B cell (primary cell): Measurements from ENCODE around the gene DSCAML1. TPM values are rescaled to one million over a fixed set of nuclear protein-coding genes. Genes with fewer than 3 reads are reported as not detected.

Experiments used
- ATAC-seq: fragments of 200-7000 bp; cut with Tn5 transposase; one replicate; pipeline ENCODE4 v1.10.0; 2021; ENCODE audit warnings: low read depth, mild to moderate bottlenecking, moderate number of reproducible peaks, moderate library complexity
- CTCF ChIA-PET: fragments of 350-600 bp; sonication (Branson Sonifier 250); formaldehyde crosslinking; loops from one replicate; lab custom pipeline; 2021; ENCODE audit warnings: antibody characterized with exemption, inconsistent platforms; lab: Charles Lee
- POLR2A ChIA-PET: fragments of 350-600 bp; sonication (Branson Sonifier 250); formaldehyde crosslinking; loops from one replicate; lab custom pipeline; 2021; ENCODE audit warnings: antibody characterized with exemption; lab: Charles Lee
- DNase-seq: peaks from one replicate; pipeline ENCODE4 v3.0.0; 2013
- H2AFZ ChIP-seq: 2 replicates; pipeline ENCODE4 v1.6.1; 2012; ENCODE audit warnings: mild to moderate bottlenecking, low read depth, low read length; ENCODE audit not compliant: insufficient read depth, poor library complexity, severe bottlenecking
- H3K27ac ChIP-seq, 2 donors: 1 replicate in 1 of 2; 2 replicates in 1 of 2; pipeline ENCODE4 v1.5.1; 2012 to 2013; ENCODE audit warnings: low read length in 2 of 2, mild to moderate bottlenecking in 2 of 2, moderate library complexity in 1 of 2
- H3K27me3 ChIP-seq, 4 experiments: fragments of 200-600 bp in 1 of 4; sonication (generic) in 1 of 4; replicated peaks in 1 of 4; 1 replicate in 2 of 4; 2 replicates in 2 of 4; pipeline versions ENCODE4 v1.6.1 to v1.7.0; 2013 to 2016; ENCODE audit warnings: low read length in 3 of 4, mild to moderate bottlenecking in 2 of 4, mixed read lengths in 1 of 4, moderate library complexity in 1 of 4; ENCODE audit not compliant: insufficient read depth in 4 of 4, control insufficient read depth in 3 of 4; ENCODE audit errors: control extremely low read depth in 1 of 4
- H3K36me3 ChIP-seq, 2 experiments: replicated peaks in 1 of 2; 1 replicate in 1 of 2; 2 replicates in 1 of 2; pipeline versions ENCODE4 v1.6.1 to v1.7.1; 2013; ENCODE audit warnings: low read length in 1 of 2; ENCODE audit not compliant: insufficient read depth in 2 of 2, control insufficient read depth in 1 of 2; ENCODE audit errors: control extremely low read depth in 1 of 2, extremely low read depth in 1 of 2
- H3K4me1 ChIP-seq, 2 donors: fragments of 200-600 bp in 1 of 2; sonication (generic) in 1 of 2; 1 replicate in 1 of 2; 2 replicates in 1 of 2; pipeline versions ENCODE4 v1.5.1 to v1.6.1; 2013 to 2017; ENCODE audit warnings: low read length in 2 of 2; ENCODE audit not compliant: control insufficient read depth in 2 of 2, insufficient read depth in 2 of 2
- H3K4me2 ChIP-seq: replicated peaks from 2 replicates; pipeline ENCODE3; 2012; ENCODE audit warnings: mild to moderate bottlenecking, low read depth, low read length; ENCODE audit not compliant: poor library complexity, severe bottlenecking
- H3K4me3 ChIP-seq, 5 experiments: fragments of 200-600 bp in 1 of 5; sonication (generic) in 1 of 5; 1 replicate in 3 of 5; 2 replicates in 2 of 5; pipeline versions ENCODE4 v1.5.1 to v1.7.0; 2011 to 2016; ENCODE audit warnings: low read length in 4 of 5, mild to moderate bottlenecking in 4 of 5, low read depth in 2 of 5, control low read depth in 1 of 5, moderate library complexity in 1 of 5; ENCODE audit not compliant: insufficient read depth in 1 of 5; ENCODE audit errors: control extremely low read depth in 1 of 5, extremely low read depth in 1 of 5
- H3K79me2 ChIP-seq: fragments of 200-600 bp; sonication (generic); one replicate; pipeline ENCODE4 v1.6.0; 2016; ENCODE audit warnings: low read length; ENCODE audit not compliant: control insufficient read depth, insufficient read depth
- H3K9ac ChIP-seq: fragments of 200-600 bp; sonication (generic); 2 replicates; pipeline ENCODE4 v1.6.1; 2017; ENCODE audit warnings: mild to moderate bottlenecking, low read length, moderate library complexity
- H3K9me3 ChIP-seq, 3 donors: one replicate each; pipeline versions ENCODE4 v1.6.1 to v1.7.1; 2013; ENCODE audit warnings: low read length in 2 of 3; ENCODE audit not compliant: control insufficient read depth in 2 of 3, insufficient read depth in 1 of 3; ENCODE audit errors: control extremely low read depth in 1 of 3
- H4K20me1 ChIP-seq: 2 replicates; pipeline ENCODE4 v1.6.0; 2012; ENCODE audit warnings: mild to moderate bottlenecking, low read length; ENCODE audit not compliant: insufficient read depth, control insufficient read depth, poor library complexity, severe bottlenecking
- H3K27ac Mint-ChIP-seq: one replicate; pipeline ENCODE4 v1.8.0; 2021; ENCODE audit warnings: mixed read lengths
- H3K27me3 Mint-ChIP-seq: one replicate; pipeline ENCODE4 v1.8.0; 2021; ENCODE audit warnings: mixed read lengths
- H3K4me1 Mint-ChIP-seq: one replicate; pipeline ENCODE4 v1.8.0; 2021; ENCODE audit warnings: mixed read lengths
- H3K4me3 Mint-ChIP-seq: one replicate; pipeline ENCODE4 v1.8.0; 2021; ENCODE audit warnings: mixed read lengths
- H3K9me3 Mint-ChIP-seq: one replicate; pipeline ENCODE4 v1.8.0; 2022; ENCODE audit warnings: mixed read lengths; ENCODE audit not compliant: insufficient read depth
- EZH2 ChIP-seq: IDR thresholded peaks from 2 replicates; pipeline ENCODE4 v1.6.1; 2012; ENCODE audit warnings: borderline replicate concordance, low read depth, mild to moderate bottlenecking, moderate library complexity, low read length; ENCODE audit not compliant: insufficient read depth, poor library complexity, severe bottlenecking
- WGBS: methylation state at CpG from one replicate; pipeline ENCODE4 v1.1.5; 2013; ENCODE audit warnings: missing lambda C conversion rate; ENCODE audit not compliant: insufficient coverage; 5-methylcytosine and 5-hydroxymethylcytosine counted together
- intact Hi-C: fragments of 100-400 bp; cut with micrococcal nuclease; formaldehyde crosslinking; loops from one replicate; pipeline ENCODE4 v1.10.0; 2022
- polyA plus RNA-seq: library from polyadenylated mRNA; depleted of rRNA; stranded (reverse); fragments of >200 nt; gene quantifications from 2 replicates; pipeline ENCODE4 v1.2.3, GENCODE V29; 2012
- total RNA-seq, 2 donors: library from RNA; stranded (reverse); fragments of 120-200 nt in 1 of 2; gene quantifications; 1 replicate in 1 of 2; 2 replicates in 1 of 2; pipeline versions ENCODE4 v1.2.3 to v1.2.4, GENCODE V29; 2013 to 2022
- TF ChIP-seq, protein P1 (sequence below): fragments of 200-600 bp; IDR thresholded peaks from one replicate; pipeline ENCODE4 v1.8.0; 2022; ENCODE audit warnings: antibody characterized with exemption, mild to moderate bottlenecking

The DSCAML1 gene
- total and polyA plus RNA-seq, 2 donors (not counting 1 experiment from before 2014, with no cell fraction given), result 1.2 to 6.2 TPM

DNA sequence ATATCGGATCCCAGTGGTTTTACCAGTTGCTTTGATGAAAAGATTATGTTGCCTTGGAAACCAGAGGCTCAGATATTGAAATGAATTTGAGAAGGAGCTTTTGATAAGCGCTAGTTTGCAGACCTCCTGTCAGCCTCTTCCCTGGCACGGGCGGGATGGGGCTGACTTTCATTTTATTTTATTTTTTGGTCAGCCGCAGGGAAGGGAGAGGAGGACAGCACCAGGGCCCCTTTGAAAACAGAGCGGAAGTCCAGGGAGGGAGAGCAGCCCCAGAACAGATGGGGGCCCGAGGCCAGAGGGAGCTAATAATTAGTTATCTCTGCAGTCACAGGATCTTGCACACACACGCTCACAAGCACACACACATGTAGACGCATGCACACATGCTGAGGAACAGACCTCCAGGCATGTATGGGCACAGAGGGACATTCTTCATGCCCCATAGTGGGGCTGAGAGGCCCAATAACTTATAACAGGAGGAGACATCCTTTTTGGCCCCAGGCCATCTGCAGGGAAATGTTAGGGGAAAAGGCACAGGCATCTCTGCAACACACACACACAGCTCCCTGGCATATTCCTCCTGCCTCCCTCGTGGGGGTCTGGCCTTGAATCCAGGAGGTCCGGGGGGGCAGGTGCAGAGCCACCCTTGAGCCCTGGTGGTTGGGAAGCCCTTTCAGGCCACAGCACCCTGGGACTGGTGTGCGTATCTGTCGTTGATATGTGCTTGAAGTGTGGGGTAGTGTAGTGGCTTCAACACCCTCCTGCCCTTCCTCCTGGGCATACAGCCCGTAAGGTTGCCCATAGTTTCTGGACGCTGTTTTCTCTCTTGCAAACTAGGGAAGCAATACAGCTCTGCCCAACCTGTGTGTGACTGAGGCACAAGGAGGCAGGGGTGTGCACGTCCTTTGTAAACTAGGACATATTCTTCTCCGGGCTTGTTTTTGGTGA is 352.0 kb downstream of the DSCAML1 start:
- peaks cover 36% of the 10 kb centered on the region for H3K27me3 Mint-ChIP-seq

DNA sequence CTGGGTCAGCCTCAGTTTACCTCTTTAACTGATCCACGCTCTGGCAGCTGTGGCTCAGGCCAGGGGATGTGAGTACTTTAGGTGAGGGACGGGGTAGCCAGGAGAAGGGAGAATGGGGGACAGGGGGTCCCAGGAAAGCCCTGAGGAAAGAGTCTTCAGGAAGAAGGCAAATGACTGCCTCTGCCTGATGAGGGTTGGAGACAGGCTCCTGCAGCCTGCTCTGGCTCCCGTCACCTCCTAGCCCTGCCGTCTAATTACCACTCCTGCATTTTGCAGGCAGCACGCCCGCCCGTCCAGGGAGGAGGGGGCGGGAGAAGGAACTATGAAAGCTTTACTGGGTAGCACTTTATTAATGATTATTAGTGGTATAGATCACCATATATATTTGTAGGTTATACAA is 352.8 kb downstream of the DSCAML1 start:
- Mint-ChIP-seq H3K27ac (no peak overlapping the region), H3K9me3 (no peaks in the 10 kb centered on the region), H3K4me3 (no peak overlapping the region), H3K4me1 (no peaks in the 10 kb centered on the region), H3K27me3 (peaks cover 40% of the 10 kb centered on the region)
- Histone ChIP-seq H4K20me1 (no peaks in the 10 kb centered on the region), H3K36me3 (no peaks in the 10 kb centered on the region), H3K9ac (no peak overlapping the region), H2AFZ (no peak overlapping the region), H3K27me3 (peaks cover 0 to 9% (median under 1%) of the 10 kb centered on the region in 4 experiments), H3K4me2 (no peak overlapping the region), H3K27ac (no peak overlapping the region), H3K9me3 (no peaks in the 10 kb centered on the region), H3K4me1 (no peaks in the 10 kb centered on the region), H3K4me3 (no peak overlapping the region), H3K79me2 (no peaks in the 10 kb centered on the region)
- DNase-seq, result no peak
- CTCF ChIA-PET, result no interaction called here
- ATAC-seq, result no peak
- intact Hi-C loops, result no loop called here
- TF ChIP-seq, protein P1, sequence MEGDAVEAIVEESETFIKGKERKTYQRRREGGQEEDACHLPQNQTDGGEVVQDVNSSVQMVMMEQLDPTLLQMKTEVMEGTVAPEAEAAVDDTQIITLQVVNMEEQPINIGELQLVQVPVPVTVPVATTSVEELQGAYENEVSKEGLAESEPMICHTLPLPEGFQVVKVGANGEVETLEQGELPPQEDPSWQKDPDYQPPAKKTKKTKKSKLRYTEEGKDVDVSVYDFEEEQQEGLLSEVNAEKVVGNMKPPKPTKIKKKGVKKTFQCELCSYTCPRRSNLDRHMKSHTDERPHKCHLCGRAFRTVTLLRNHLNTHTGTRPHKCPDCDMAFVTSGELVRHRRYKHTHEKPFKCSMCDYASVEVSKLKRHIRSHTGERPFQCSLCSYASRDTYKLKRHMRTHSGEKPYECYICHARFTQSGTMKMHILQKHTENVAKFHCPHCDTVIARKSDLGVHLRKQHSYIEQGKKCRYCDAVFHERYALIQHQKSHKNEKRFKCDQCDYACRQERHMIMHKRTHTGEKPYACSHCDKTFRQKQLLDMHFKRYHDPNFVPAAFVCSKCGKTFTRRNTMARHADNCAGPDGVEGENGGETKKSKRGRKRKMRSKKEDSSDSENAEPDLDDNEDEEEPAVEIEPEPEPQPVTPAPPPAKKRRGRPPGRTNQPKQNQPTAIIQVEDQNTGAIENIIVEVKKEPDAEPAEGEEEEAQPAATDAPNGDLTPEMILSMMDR, result no peak
- no peak for TF ChIP-seq EZH2
- POLR2A ChIA-PET, result no interaction called here
- 89% methylated on average over 3 of the region's 8 CpGs for WGBS

More for the DNA sequence above, 352.0 kb downstream of the DSCAML1 start:
- CTCF ChIA-PET, result no interaction called here
- Histone ChIP-seq H3K4me1 (no peaks in the 10 kb centered on the region), H3K4me3 (no peak overlapping the region), H3K9me3 (peaks cover 0 to 7% (median 0%) of the 10 kb centered on the region in 3 donors), H3K27ac (no peak overlapping the region), H3K27me3 (peaks cover 0 to 12% (median under 1%) of the 10 kb centered on the region in 4 experiments), H3K9ac (no peak overlapping the region), H2AFZ (no peak overlapping the region), H4K20me1 (no peaks in the 10 kb centered on the region), H3K4me2 (no peak overlapping the region), H3K79me2 (no peaks in the 10 kb centered on the region), H3K36me3 (no peaks in the 10 kb centered on the region)
- WGBS, result 81% methylated on average over 14 of the region's 17 CpGs
- POLR2A ChIA-PET, result no interaction called here
- no peak overlapping the region for H3K4me3 Mint-ChIP-seq
- no peaks in the 10 kb centered on the region for H3K9me3 Mint-ChIP-seq
- H3K27ac Mint-ChIP-seq, result no peak overlapping the region
- ATAC-seq (no peak), DNase-seq (no peak)
- no peak for TF ChIP-seq EZH2
- TF ChIP-seq, protein P1, result no peak
- intact Hi-C loops, result no loop called here
- no peaks in the 10 kb centered on the region for H3K4me1 Mint-ChIP-seq
